ENCODE measurements around the gene SLIT3.

GRCh38 chr5:168800701-168801100, 500.2 kb downstream of the SLIT3 start:
- TF ChIP-seq EZH2phosphoT487 (IDR thresholded peaks at IDR 0.05; ENCODE audit: low read depth) (no peak), CTCF (IDR thresholded peaks at IDR 0.05; ENCODE audit: low read depth, low read length) (no peak)
